Right lung (tissue), 5 donors: Measurements from ENCODE around the gene ATF2. TPM values are rescaled to one million over a fixed set of nuclear protein-coding genes. Genes with fewer than 3 reads are reported as not detected.
"Not testable (repeated sequence)": the region's sequence is repeated elsewhere in the genome, so short reads cannot be mapped to it uniquely, and the experiment has no call there.

Experiments
- DNase-seq, 2 donors: peaks; one replicate each; pipeline ENCODE4 v3.0.0-alpha.2; 2013
- polyA plus RNA-seq, 5 donors: library from polyadenylated mRNA; unstranded; fragments of 120-200 nt; gene quantifications; one replicate each; pipeline versions ENCODE4 v1.2.1 to v1.2.3, GENCODE V29; 2013; ENCODE audit warnings: inconsistent platforms in 1 of 5, low replicate concordance in 1 of 5; ENCODE audit not compliant: insufficient read length in 5 of 5, insufficient read depth in 1 of 5

ATF2 gene
- polyA plus RNA-seq, 5 donors, result 43.8 to 76.6 (median 68.2) TPM

DNA sequence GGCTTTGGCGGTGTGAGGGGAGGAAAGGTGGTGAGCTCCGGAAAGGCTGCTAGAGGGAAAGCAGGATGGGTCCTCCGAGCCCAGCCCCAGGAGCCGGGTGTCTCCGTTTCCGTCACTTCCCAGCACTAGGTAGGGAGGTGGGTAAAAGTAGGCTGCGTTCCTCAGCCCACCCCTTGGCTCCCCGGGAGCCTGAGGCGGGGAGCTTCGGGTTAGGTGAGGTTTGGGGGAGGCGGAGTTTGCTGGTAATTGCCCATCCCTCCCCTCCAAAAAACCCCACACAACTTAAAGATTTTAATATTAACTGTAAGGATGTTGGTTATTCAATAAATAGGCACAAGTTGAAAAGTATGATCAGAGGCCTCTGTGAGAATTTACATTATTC is 552 bp upstream of the ATF2 start:
- DNase-seq, result no peak

DNA sequence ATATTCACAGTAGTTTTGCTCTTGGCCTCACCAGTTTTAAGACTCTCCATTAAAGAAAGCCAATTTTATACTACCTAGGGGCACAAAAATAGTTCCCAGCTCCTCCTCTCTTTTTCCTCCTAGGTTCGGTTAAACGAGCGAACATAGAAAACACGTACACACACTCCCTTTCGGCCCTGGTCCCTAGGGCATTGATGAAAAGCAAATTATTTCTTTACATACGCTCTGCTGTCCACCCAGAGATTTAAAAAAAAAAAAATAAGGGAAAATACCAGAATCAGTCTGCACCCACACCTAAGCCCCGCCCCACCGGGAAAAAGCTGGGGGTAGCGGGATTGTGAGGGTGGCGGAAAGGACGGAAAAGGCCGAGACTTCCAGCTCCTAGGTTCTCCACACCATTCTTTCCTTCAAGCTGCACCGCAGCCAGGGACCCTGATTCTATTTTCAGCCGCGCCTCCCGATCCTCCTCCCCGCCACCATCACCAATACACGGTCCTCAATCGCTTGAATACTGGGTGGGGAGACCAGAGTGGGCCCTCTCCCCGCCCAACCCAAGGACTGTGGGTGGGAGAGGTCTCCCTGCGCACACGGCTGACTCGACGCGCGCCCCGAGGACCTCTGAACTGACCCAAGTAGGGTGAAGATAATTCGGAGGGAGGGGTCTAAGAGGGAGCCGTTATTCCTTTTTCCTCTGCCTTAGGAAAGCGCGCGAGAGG is 769 bp downstream of the ATF2 start:
- DNase-seq, result peak in 1 of 2 donors; percentile 28

DNA sequence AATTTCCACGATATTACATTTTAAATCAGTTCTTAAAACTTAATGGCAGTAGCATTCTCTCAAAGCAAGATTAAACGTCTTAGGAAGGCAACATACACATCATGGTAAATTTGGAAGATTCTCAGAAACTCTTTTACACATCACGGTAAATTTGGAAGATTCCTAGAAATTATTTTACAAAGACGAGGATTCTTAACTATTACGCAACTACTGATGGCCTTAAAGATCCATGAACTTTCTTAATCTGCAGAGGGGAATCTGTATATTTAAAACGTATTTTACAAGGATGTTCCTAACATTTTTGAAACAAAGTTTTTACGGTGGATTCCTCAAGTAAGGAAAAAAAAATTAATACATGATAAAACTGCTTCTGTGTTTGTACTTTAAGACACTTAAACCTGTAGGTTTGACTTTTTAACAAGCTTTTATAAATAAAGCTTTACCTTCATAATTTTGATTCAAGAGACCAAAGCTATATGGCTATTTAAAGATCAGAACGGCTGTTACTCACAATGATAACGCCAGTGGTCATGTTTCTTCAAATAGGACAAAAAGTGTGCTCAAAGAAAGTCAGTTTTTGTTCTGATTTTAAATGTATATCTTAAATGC is 1.7 kb downstream of the ATF2 start:
- no peak for DNase-seq

- no peak for DNase-seq
These were observed 3.8 kb downstream of the ATF2 start for GRCh38 chr2:175164235-175164634.

DNA sequence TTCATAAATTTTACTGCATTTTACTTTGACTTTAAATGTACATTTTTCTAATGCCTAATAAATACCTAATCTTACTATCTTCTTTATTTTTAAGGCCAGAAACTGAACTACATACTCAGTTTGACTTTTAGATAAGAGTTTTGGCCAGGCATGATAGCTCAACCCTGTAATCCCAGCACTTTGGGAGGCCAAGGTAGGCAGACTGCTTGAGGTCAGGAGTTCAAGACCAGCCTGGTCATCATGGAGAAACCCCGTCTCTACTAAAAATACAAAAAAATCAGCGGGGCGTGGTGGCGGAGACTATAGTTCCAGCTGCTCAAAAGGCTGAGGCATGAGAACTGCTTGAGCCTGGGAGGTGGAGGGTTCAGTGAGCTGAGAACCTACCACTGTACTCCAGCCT is 9.1 kb downstream of the ATF2 start:
- DNase-seq, result no peak

GRCh38 chr2:175156534-175156933 is 11.5 kb downstream of the ATF2 start:
- DNase-seq, result no peak

GRCh38 chr2:175154661-175155082 is 13.3 kb downstream of the ATF2 start:
- DNase-seq, result no peak

GRCh38 chr2:175152242-175152641 is 15.8 kb downstream of the ATF2 start:
- DNase-seq, result no peak

GRCh38 chr2:175151791-175152190 is 16.2 kb downstream of the ATF2 start:
- no peak for DNase-seq

- DNase-seq, result no peak
These were observed 20.8 kb downstream of the ATF2 start for GRCh38 chr2:175147186-175147585.

DNA sequence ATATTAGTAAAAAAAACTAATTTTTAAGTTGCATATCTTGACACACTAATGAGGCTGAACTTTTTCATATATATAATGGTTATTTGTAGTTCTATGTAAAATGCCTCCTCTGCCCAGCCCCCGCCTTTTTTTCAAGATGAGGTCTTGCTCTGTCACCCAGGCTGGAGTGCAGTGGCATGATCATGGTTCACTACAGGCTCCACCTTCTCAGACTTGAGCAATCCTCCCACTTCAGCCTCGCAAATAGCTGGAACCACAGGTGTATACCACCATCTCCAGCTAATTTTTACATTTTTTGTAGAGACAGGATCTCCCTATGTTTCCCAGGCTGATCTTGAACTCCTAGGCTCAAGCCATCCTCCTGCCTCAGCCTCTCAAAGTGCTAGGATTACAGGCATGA is 24.3 kb downstream of the ATF2 start:
- DNase-seq, result no peak

- DNase-seq, result no peak
These were observed 24.8 kb downstream of the ATF2 start for GRCh38 chr2:175143191-175143590.

DNA sequence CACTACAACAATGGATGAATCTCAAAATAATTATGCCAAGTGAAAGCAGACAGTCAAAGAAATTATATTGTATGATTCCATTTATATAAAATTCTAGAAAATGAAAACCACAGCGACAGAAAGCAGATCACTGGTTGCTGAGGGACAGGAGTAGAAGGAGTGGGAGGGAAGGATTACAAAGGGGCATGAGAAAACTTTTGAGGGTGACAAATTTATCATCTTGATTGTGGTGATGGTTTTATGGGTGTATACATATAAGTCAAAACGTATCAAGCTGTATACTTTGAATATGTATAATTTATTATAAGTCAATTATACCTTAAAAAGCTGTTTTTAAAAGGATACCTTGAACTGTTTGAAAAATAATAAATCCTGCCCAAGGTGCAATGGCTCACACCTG is 27.7 kb downstream of the ATF2 start:
- DNase-seq, result no peak

GRCh38 chr2:175137793-175138192 is 30.2 kb downstream of the ATF2 start:
- no peak for DNase-seq

GRCh38 chr2:175136334-175137215 is 31.4 kb downstream of the ATF2 start:
- DNase-seq, result no peak

DNA sequence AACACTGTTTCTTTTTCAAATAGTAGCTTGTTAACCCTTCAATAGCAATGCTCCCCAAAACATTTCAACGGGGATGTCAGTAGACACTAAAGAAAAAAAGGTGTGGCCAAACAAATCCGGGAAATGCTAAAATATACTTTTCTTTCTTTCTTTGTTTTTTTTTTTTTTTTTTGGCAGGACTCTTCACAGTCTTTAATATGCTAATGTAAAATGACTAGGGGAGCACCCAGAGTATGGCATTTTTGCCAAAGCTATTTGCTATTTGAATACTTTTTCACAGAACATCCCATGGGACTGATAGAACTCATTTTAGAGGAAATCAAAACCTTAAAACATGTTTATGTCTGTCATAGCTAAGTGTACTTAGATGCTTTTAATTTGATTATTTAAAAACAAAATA is 32.1 kb downstream of the ATF2 start:
- no peak for DNase-seq

GRCh38 chr2:175135177-175135576 is 32.8 kb downstream of the ATF2 start:
- no peak for DNase-seq

GRCh38 chr2:175131252-175131651 is 36.8 kb downstream of the ATF2 start:
- DNase-seq, result no peak

- no peak for DNase-seq
These were observed 41.3 kb downstream of the ATF2 start for GRCh38 chr2:175126661-175127060.

- DNase-seq, result no peak
These were observed 44.7 kb downstream of the ATF2 start for GRCh38 chr2:175123254-175123653.

DNA sequence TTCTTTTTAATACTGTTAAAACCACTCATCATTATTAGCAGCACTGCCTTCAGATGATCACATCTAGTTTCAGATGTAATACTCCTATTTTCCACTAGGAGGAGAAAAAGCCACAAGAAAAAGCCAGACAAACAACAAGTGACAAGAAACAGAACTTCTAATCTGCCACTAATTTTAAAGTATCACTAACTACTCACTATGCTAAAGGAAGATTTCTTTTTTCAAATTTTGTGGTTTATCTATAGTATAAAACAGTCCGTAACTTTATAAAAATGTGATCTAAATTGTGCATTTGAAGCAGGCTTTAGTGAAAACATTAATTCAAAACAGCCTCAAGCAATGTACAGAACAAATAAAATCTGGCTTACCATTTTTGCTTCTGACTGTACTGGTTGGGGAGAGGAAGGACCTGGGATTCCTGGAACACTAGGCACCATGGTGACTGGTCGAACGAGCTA is 56.8 kb downstream of the ATF2 start:
- peak; percentile 15 to 18 for DNase-seq

DNA sequence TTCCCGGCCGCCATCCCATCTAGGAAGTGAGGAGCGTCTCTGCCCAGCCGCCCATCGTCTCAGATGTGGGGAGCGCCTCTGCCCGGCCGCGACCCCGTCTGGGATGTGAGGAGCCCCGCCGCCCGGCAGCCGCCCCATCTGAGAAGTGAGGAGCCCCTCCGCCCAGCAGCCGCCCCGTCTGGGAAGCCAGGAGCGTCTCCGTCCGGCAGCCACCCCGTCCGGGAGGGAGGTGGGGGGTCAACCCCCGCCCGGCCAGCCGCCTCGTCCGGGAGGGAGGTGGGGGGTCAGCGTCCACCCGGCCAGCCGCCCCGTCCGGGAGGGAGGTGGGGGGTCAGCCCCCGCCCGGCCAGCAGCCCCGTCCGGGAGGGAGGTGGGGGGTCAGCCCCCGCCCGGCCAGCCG is 59.9 kb downstream of the ATF2 start:
- not testable (repeated sequence) for DNase-seq

GRCh38 chr2:175107146-175107545 is 60.9 kb downstream of the ATF2 start:
- DNase-seq, result no peak
